PC-9 (cell line): ENCODE measurements around the gene KRT33B.

ENCODE experiments used
- EZH2 ChIP-seq: fragments of 200-600 bp; sonication (generic); IDR thresholded peaks from 2 replicates; pipeline ENCODE4 v1.8.0; 2017; ENCODE audit warnings: antibody characterized with exemption, low read depth
- TF ChIP-seq, protein P1 (sequence below): fragments of 200-600 bp; sonication (generic); conservative IDR thresholded peaks from 2 replicates; pipeline ENCODE4 v1.6.1; 2017; ENCODE audit warnings: mixed run types, antibody characterized with exemption, mild to moderate bottlenecking, moderate library complexity

- TF ChIP-seq, protein P1, sequence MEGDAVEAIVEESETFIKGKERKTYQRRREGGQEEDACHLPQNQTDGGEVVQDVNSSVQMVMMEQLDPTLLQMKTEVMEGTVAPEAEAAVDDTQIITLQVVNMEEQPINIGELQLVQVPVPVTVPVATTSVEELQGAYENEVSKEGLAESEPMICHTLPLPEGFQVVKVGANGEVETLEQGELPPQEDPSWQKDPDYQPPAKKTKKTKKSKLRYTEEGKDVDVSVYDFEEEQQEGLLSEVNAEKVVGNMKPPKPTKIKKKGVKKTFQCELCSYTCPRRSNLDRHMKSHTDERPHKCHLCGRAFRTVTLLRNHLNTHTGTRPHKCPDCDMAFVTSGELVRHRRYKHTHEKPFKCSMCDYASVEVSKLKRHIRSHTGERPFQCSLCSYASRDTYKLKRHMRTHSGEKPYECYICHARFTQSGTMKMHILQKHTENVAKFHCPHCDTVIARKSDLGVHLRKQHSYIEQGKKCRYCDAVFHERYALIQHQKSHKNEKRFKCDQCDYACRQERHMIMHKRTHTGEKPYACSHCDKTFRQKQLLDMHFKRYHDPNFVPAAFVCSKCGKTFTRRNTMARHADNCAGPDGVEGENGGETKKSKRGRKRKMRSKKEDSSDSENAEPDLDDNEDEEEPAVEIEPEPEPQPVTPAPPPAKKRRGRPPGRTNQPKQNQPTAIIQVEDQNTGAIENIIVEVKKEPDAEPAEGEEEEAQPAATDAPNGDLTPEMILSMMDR = no peak
- TF ChIP-seq EZH2 = no peak
These were observed 29.9 kb downstream of the KRT33B start for GRCh38 chr17:41339571-41340172.
